K562 (cell line): ENCODE results near the gene SEC23IP. TPM values are rescaled to one million over a fixed set of nuclear protein-coding genes. Genes with fewer than 3 reads are reported as not detected.
A peak's percentile ranks its signal among the peaks of the same experiment; 100 is the strongest.
"Not testable (repeated sequence)": the region's sequence is repeated elsewhere in the genome, so short reads cannot be mapped to it uniquely, and the experiment has no call there.

Experiments
- ATAC-seq: fragments of 200-7000 bp; cut with Tn5 transposase; 3 replicates; pipeline ENCODE4 v1.9.1; 2020; ENCODE audit warnings: moderate library complexity
- BruUV-seq: library from RNA; stranded (reverse); fragments of 400-500 nt; replicated peaks from 2 replicates; lab custom pipeline; 2021; lab: Mats Ljungman, UMichigan
- CTCF ChIA-PET: fragments of 300-600 bp; formaldehyde crosslinking; extraction: SDS; loops from one replicate; lab custom pipeline; 2021; ENCODE audit warnings: low intra/inter-chr PET ratio; lab: Yijun Ruan, JAX
- POLR2A ChIA-PET: fragments of 300-600, 350-650 bp; sonication (Branson Sonifier 250); formaldehyde crosslinking; extraction: SDS; loops from one replicate; lab custom pipeline; 2021; ENCODE audit warnings: antibody characterized with exemption, inconsistent platforms; lab: Yijun Ruan, JAX
- DNase-seq, 4 experiments: peaks; one replicate each; pipeline versions ENCODE4 v3.0.0 to v3.0.0-alpha.2; 2011 to 2018; ENCODE audit warnings: low spot score in 3 of 4, mixed read lengths in 3 of 4; ENCODE audit errors: extremely low read depth in 1 of 4
- FAIRE-seq: peaks from 2 replicates; lab custom pipeline; 2011; peaks lifted over from hg19 to GRCh38; lab: Jason Lieb, UNC
- H2AFZ ChIP-seq: 2 replicates; pipeline ENCODE4 v1.6.0; 2011; ENCODE audit warnings: low read depth, low read length, control low read depth, inconsistent platforms
- H3K27ac ChIP-seq: fragments of 200-600 bp; 3 replicates; pipeline ENCODE4 v1.8.0; 2011; ENCODE audit warnings: low read depth, mild to moderate bottlenecking, control low read depth, inconsistent platforms, low read length, moderate library complexity, mixed read lengths; ENCODE audit errors: extremely low read depth
- H3K27me3 ChIP-seq, 2 experiments: fragments of 300-600 bp in 1 of 2; 2 replicates in 1 of 2; 3 replicates in 1 of 2; pipeline versions ENCODE4 v1.6.0 to v1.8.0; 2011; ENCODE audit warnings: inconsistent platforms in 2 of 2, low read length in 2 of 2, mild to moderate bottlenecking in 1 of 2, mixed read lengths in 1 of 2, moderate library complexity in 1 of 2; ENCODE audit not compliant: control insufficient read depth in 2 of 2, insufficient read depth in 2 of 2
- H3K36me3 ChIP-seq: fragments of 300-600 bp; 3 replicates; pipeline ENCODE4 v1.8.0; 2011; ENCODE audit warnings: mild to moderate bottlenecking, low read length, inconsistent platforms; ENCODE audit not compliant: control insufficient read depth, insufficient read depth
- H3K4me1 ChIP-seq, 2 experiments: fragments of 200-600 bp in 1 of 2; replicated peaks in 1 of 2; 2 replicates in 1 of 2; 3 replicates in 1 of 2; pipeline versions ENCODE4 v1.5.1 to v1.8.0; 2011; ENCODE audit warnings: inconsistent platforms in 2 of 2, low read length in 2 of 2, mild to moderate bottlenecking in 1 of 2, mixed read lengths in 1 of 2, moderate library complexity in 1 of 2; ENCODE audit not compliant: control insufficient read depth in 2 of 2, insufficient read depth in 2 of 2
- H3K4me2 ChIP-seq: 2 replicates; pipeline ENCODE4 v1.6.1; 2011; ENCODE audit warnings: low read length, control low read depth, inconsistent platforms, mixed read lengths; ENCODE audit not compliant: insufficient read depth
- H3K4me3 ChIP-seq: fragments of 200-600 bp; sonication (generic), shearing (Covaris generic); 2 replicates; pipeline ENCODE4 v1.5.1; 2016; ENCODE audit warnings: control low read depth, inconsistent platforms
- H3K79me2 ChIP-seq: fragments of 200-600 bp; 3 replicates; pipeline ENCODE4 v1.8.0; 2011; ENCODE audit warnings: low read length, inconsistent platforms; ENCODE audit not compliant: control insufficient read depth, insufficient read depth
- H3K9ac ChIP-seq, 2 experiments: 2 replicates each; pipeline versions ENCODE4 v1.6.0 to v1.6.1; 2011; ENCODE audit warnings: low read depth in 2 of 2, low read length in 2 of 2, control low read depth in 1 of 2, inconsistent platforms in 1 of 2, mild to moderate bottlenecking in 1 of 2, mixed read lengths in 1 of 2; ENCODE audit not compliant: insufficient read depth in 1 of 2
- H3K9me1 ChIP-seq: one replicate; pipeline ENCODE4 v1.6.0; 2011; ENCODE audit warnings: inconsistent platforms, mild to moderate bottlenecking, low read length, moderate library complexity; ENCODE audit not compliant: control insufficient read depth, insufficient read depth
- H3K9me3 ChIP-seq: replicated peaks from 2 replicates; pipeline ENCODE4 v1.5.1; 2011; ENCODE audit warnings: low read depth, low read length, inconsistent platforms; ENCODE audit not compliant: control insufficient read depth, insufficient read depth
- H4K20me1 ChIP-seq: replicated peaks from 2 replicates; pipeline ENCODE4 v1.6.1; 2011; ENCODE audit warnings: low read length, inconsistent platforms, mixed read lengths; ENCODE audit not compliant: control insufficient read depth, insufficient read depth
- CEBPB ChIP-seq: fragments of 450-650 bp; IDR thresholded peaks from 2 replicates; pipeline ENCODE4 v1.6.1; 2016; ENCODE audit warnings: missing genetic modification characterization, missing compliant biosample characterization
- CEBPG ChIP-seq, 3 experiments: fragments of 200-800 bp in 1 of 3; sonication (Bioruptor generic) in 1 of 3; sonication (generic) in 1 of 3; formaldehyde crosslinking in 1 of 3; IDR thresholded peaks in 2 of 3; conservative IDR thresholded peaks in 1 of 3; 2 replicates each; pipeline versions ENCODE4 v1.6.1 to v1.8.0; 2016 to 2022; ENCODE audit warnings: missing compliant biosample characterization in 2 of 3, missing genetic modification characterization in 2 of 3, mild to moderate bottlenecking in 1 of 3, missing genetic modification reagents in 1 of 3
- WGBS: fragments of 100-300 bp; shearing (Covaris generic); methylation state at CpG from one replicate; pipeline ENCODE4 v1.1.6; 2016; ENCODE audit warnings: low coverage, mixed read lengths; ENCODE audit not compliant: insufficient coverage; ENCODE audit errors: missing lambda C conversion rate; 5-methylcytosine and 5-hydroxymethylcytosine counted together
- in situ Hi-C: fragments of 300-500 bp; cut with MboI; formaldehyde crosslinking; loops from 4 replicates; pipeline ENCODE4 v1.15.0; 2018; ENCODE audit warnings: inconsistent platforms, mixed read lengths
- intact Hi-C: fragments of 100-400 bp; cut with micrococcal nuclease; formaldehyde crosslinking; loops from 2 replicates; pipeline ENCODE4 v1.14.2; 2022
- polyA plus RNA-seq, 8 experiments: library from polyadenylated mRNA; depleted of rRNA in 4 of 8; stranded (reverse) in 5 of 8; unstranded in 3 of 8; fragments of >200 nt; fragmentation: Nextera tagmentation in 2 of 8; fragmentation: Illumina TruSeq in 1 of 8; extraction: Ambion mirVana in 2 of 8; extraction: Trizol in 1 of 8; gene quantifications; 2 replicates each; pipeline versions ENCODE4 v1.2.1 to v1.2.3, GENCODE V29; 2011 to 2014; ENCODE audit warnings: inconsistent platforms in 1 of 8, missing spikeins in 1 of 8
- total RNA-seq, 7 experiments: library from RNA; depleted of rRNA in 6 of 7; stranded (reverse); fragments of >200 nt in 6 of 7; fragmentation: Illumina TruSeq in 2 of 7; extraction: Trizol in 2 of 7; gene quantifications; 2 replicates each; pipeline versions ENCODE4 v1.2.1 to v1.2.3, GENCODE V29; 2011 to 2021; ENCODE audit warnings: low replicate concordance in 1 of 7

Gene SEC23IP
- total and polyA plus RNA-seq, 9 of the 15 experiments (the other 6 are each of a cell fraction or from before 2014, with no cell fraction given), result 15.8 to 38.4 (median 22.5) TPM

DNA sequence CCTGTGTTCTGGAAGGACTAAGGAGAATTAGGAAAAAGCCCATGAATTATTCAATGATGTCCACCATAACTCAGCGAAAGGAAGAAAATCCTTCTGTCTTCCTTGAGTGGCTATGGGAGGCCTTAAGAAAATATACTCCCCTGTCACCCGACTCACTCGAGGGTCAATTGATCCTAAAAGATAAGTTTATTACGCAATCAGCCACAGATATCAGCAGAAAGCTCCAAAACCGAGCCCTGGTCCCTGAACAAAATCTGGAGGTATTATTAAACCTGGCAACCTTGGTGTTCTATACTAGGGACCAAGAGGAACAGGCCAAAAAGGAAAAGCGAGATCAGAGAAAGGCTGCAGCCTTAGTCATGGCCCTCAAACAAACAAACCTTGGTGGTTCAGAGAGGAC lies 6.5 kb upstream of the SEC23IP start:
- H2AFZ ChIP-seq; H3K4me1 ChIP-seq; H4K20me1 ChIP-seq; H3K4me2 ChIP-seq; intact Hi-C loops; H3K9me1 ChIP-seq; POLR2A ChIA-PET; CTCF ChIA-PET; H3K27ac ChIP-seq; BruUV-seq; H3K36me3 ChIP-seq; H3K9ac ChIP-seq; in situ Hi-C loops; DNase-seq; FAIRE-seq; H3K27me3 ChIP-seq; H3K79me2 ChIP-seq; ATAC-seq; H3K4me3 ChIP-seq; H3K9me3 ChIP-seq; TF ChIP-seq CEBPG (CRISPR knock-in tag; IDR thresholded peaks at IDR 0.05): not testable (repeated sequence)
- peak; percentile 87 for TF ChIP-seq CEBPB (tag)
- TF ChIP-seq CEBPG (tag; conservative IDR thresholded peaks at IDR 0.05 in 1 of 2, IDR thresholded peaks at IDR 0.05 in 1 of 2), result peak; percentile 42 to 81
- 15% methylated on average over 5 of the region's 6 CpGs for WGBS

DNA sequence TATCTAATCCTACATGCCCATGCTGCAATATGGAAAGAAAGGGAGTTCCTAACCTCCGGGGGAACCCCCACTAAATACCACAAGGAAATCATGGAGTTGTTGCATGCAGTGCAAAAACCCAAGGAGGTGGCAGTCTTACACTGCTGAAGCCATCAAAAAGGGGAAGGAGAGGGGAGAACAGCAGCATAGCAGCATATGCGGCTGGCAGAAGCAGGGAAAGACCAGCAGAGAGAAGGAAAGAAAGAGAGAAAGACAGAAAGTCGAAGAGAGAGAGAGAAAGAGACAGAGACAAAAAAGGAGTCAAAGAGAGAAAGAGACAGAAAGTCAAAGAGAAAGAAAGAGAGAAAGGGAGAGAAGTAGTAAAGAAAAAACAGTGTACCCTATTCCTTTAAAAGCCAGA lies 3.8 kb upstream of the SEC23IP start:
- H4K20me1 ChIP-seq, H3K4me3 ChIP-seq, BruUV-seq, ATAC-seq, H3K36me3 ChIP-seq, H3K4me1 ChIP-seq, H3K9me3 ChIP-seq, intact Hi-C loops, in situ Hi-C loops, H3K9me1 ChIP-seq, CTCF ChIA-PET, FAIRE-seq, H3K9ac ChIP-seq, H3K4me2 ChIP-seq, H3K27ac ChIP-seq, POLR2A ChIA-PET, DNase-seq, H3K27me3 ChIP-seq, H2AFZ ChIP-seq: not testable (repeated sequence)
- H3K79me2 ChIP-seq, result peaks cover 17% of the 10 kb centered on the region
- 20% methylated on average over 1 of the region's 3 CpGs for WGBS

DNA sequence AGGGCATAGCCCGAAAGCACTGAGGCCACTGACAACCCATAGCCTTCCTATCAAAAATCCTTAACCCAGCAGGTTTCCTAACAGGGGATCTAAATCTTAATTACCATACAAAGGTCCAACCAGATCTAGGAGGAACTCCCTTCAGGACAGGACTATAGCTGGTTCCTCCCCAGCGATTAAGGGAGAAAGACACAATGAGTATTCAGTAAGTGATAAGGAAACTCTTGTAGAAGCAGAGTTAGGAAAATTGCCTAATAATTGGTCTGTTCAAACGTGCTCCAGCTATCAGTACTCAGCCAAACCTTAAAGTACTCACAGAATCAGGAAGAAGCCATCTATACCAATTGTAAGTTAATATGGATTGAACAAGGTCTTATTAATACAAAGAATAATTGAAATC lies 3.3 kb upstream of the SEC23IP start:
- H3K9me1 ChIP-seq, ATAC-seq, H2AFZ ChIP-seq, CTCF ChIA-PET, H3K27ac ChIP-seq, H3K27me3 ChIP-seq, H3K4me2 ChIP-seq, H3K9ac ChIP-seq, H3K36me3 ChIP-seq, H3K4me1 ChIP-seq, in situ Hi-C loops, H3K4me3 ChIP-seq, DNase-seq, H4K20me1 ChIP-seq, FAIRE-seq, intact Hi-C loops, H3K9me3 ChIP-seq, BruUV-seq: not testable (repeated sequence)
- POLR2A ChIA-PET, result interaction anchor here (0.6 kb wide), 1 partner anchor 203 kb away, joined by 3 read pairs; no protein-coding TSS in a partner anchor
- H3K79me2 ChIP-seq, result peaks cover 21% of the 10 kb centered on the region
- WGBS, result 13% methylated on average over 3 of the region's 3 CpGs
